Measurements from ENCODE around the gene UBD. TPM values are rescaled to one million over a fixed set of nuclear protein-coding genes. Genes with fewer than 3 reads are reported as not detected.

The UBD gene
- total RNA-seq, 1 experiment from 2014 or later: not detected

- TF ChIP-seq TCF7L2 (IDR thresholded peaks at IDR 0.05; ENCODE audit: borderline replicate concordance, extremely low read depth, insufficient read depth, insufficient read length): no peak
- TF ChIP-seq, protein P1, sequence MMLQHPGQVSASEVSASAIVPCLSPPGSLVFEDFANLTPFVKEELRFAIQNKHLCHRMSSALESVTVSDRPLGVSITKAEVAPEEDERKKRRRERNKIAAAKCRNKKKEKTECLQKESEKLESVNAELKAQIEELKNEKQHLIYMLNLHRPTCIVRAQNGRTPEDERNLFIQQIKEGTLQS (IDR thresholded peaks at IDR 0.05): no peak
- TF ChIP-seq, protein P2, sequence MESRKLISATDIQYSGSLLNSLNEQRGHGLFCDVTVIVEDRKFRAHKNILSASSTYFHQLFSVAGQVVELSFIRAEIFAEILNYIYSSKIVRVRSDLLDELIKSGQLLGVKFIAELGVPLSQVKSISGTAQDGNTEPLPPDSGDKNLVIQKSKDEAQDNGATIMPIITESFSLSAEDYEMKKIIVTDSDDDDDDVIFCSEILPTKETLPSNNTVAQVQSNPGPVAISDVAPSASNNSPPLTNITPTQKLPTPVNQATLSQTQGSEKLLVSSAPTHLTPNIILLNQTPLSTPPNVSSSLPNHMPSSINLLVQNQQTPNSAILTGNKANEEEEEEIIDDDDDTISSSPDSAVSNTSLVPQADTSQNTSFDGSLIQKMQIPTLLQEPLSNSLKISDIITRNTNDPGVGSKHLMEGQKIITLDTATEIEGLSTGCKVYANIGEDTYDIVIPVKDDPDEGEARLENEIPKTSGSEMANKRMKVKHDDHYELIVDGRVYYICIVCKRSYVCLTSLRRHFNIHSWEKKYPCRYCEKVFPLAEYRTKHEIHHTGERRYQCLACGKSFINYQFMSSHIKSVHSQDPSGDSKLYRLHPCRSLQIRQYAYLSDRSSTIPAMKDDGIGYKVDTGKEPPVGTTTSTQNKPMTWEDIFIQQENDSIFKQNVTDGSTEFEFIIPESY (IDR thresholded peaks at IDR 0.05; ENCODE audit: extremely low read depth, insufficient replicate concordance, low read length): no peak
Measured at GRCh38 chr6:29530671-29531310, 28.7 kb downstream of the UBD start (continued).

DNA sequence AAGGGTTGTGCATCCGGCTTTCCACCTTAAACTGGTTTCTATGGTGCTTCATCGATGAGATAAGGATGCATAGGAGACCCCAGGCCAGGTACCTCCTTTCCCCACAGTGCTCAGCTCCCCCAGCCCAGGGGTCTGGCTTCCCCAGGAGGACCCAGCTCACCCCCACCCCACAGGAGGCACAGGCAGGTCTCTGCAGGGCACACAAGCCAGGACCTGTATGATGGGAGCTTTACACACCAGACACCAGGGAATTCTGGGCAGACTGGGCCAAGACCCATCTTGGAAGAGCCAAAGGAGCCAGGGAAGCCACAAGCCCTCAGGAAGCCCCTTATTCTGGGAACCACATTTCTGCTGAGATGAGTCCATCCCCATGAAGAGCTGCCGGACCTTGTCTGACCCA, 29.6 kb downstream of the UBD start:
- no peaks in the 10 kb centered on the region for H3K4me1 ChIP-seq (ENCODE audit: control insufficient read depth in 1 of 2, insufficient read depth in 2 of 2, low read length in 2 of 2)
- H3K79me2 ChIP-seq (ENCODE audit: insufficient read depth, low read length): no peaks in the 10 kb centered on the region
- H3K36me3 ChIP-seq (ENCODE audit: control insufficient read depth in 1 of 2, insufficient read depth in 2 of 2, low read length in 2 of 2): no peaks in the 10 kb centered on the region
- H3K27me3 ChIP-seq (ENCODE audit: insufficient read depth, low read length): no peaks in the 10 kb centered on the region
- no peak overlapping the region for H3K9ac ChIP-seq (ENCODE audit: low read length)
- H4K20me1 ChIP-seq (ENCODE audit: insufficient read depth): no peaks in the 10 kb centered on the region
- no peak overlapping the region for H3K4me3 ChIP-seq (replicated peaks in 1 of 2; ENCODE audit: low read depth in 1 of 2, low read length in 2 of 2)
- ChIA-PET RAD21 (ENCODE audit: low non-redundant PET in 1 of 2, low total read pairs in 2 of 2, uncharacterized antibody in 2 of 2, unreplicated experiment in 2 of 2) (no interaction called here), CTCF (no interaction called here), POLR2A (no interaction called here)
- no TSS peak for BruUV-seq (replicated peaks)
- no peak overlapping the region for H3K4me2 ChIP-seq (ENCODE audit: low read length)
- ATAC-seq (no peak), DNase-seq (ENCODE audit: low read depth, low spot score) (no peak)
- H2AFZ ChIP-seq (ENCODE audit: low read depth, low read length, poor library complexity, severe bottlenecking): no peak overlapping the region
- intact Hi-C loops (cut with micrococcal nuclease): no loop called here
- no peaks in the 10 kb centered on the region for H3K9me2 ChIP-seq (ENCODE audit: insufficient read depth)
- H3K27ac ChIP-seq (ENCODE audit: low read depth, low read length): no peak overlapping the region
- H3K9me3 ChIP-seq (ENCODE audit: control insufficient read depth in 1 of 2, insufficient read depth in 1 of 2, low read depth in 1 of 2, low read length in 2 of 2): no peaks in the 10 kb centered on the region
- TF ChIP-seq ZNF274 (IDR thresholded peaks at IDR 0.05; ENCODE audit: low read depth, low read length): no peak
- TF ChIP-seq TCF7L2 (IDR thresholded peaks at IDR 0.05; ENCODE audit: borderline replicate concordance, extremely low read depth, insufficient read depth, insufficient read length): no peak
- no peak for TF ChIP-seq ZFX (IDR thresholded peaks at IDR 0.05)
- no peak for TF ChIP-seq REST (IDR thresholded peaks at IDR 0.05; ENCODE audit: low read depth)
- TF ChIP-seq SIN3A (IDR thresholded peaks at IDR 0.05; ENCODE audit: low read depth): no peak
- TF ChIP-seq ELF1 (IDR thresholded peaks at IDR 0.05; ENCODE audit: borderline replicate concordance, low read depth): no peak
- no peak for TF ChIP-seq SP1 (IDR thresholded peaks at IDR 0.05; ENCODE audit: low read depth)
- TF ChIP-seq SRF (IDR thresholded peaks at IDR 0.05; ENCODE audit: low read depth): no peak
- TF ChIP-seq CBX3 (IDR thresholded peaks at IDR 0.05; ENCODE audit: low read depth): no peak
- no peak for TF ChIP-seq JUND (IDR thresholded peaks at IDR 0.05)
- TF ChIP-seq, protein P2 (IDR thresholded peaks at IDR 0.05; ENCODE audit: extremely low read depth, insufficient replicate concordance, low read length): no peak
- no peak for TF ChIP-seq CTCF (IDR thresholded peaks at IDR 0.05 in 2 of 3, conservative IDR thresholded peaks at IDR 0.05 in 1 of 3; ENCODE audit: borderline replicate concordance in 1 of 3, insufficient read depth in 1 of 3, low read depth in 2 of 3, low read length in 2 of 3)
- no peak for TF ChIP-seq EZH2phosphoT487 (IDR thresholded peaks at IDR 0.05; ENCODE audit: borderline replicate concordance)

All from HCT116 (cell line).